Panc1 (cell line): ENCODE measurements around the gene PROZ. TPM values are rescaled to one million over a fixed set of nuclear protein-coding genes. Genes with fewer than 3 reads are reported as not detected.

ENCODE experiments used
- ATAC-seq: fragments of 200-7000 bp; cut with Tn5 transposase; 2 replicates; pipeline ENCODE4 v1.9.1; 2020; ENCODE audit warnings: mild to moderate bottlenecking, moderate library complexity
- BruUV-seq: library from RNA; stranded (reverse); fragments of 400-500 nt; replicated peaks from 2 replicates; lab custom pipeline; 2021; lab: Mats Ljungman, UMichigan
- CTCF ChIA-PET: fragments of 300-600 bp; sonication (Branson Sonifier 250); formaldehyde crosslinking; loops from one replicate; lab custom pipeline; 2022; ENCODE audit warnings: antibody characterized with exemption; lab: Charles Lee
- POLR2A ChIA-PET: fragments of 300-600 bp; sonication (Branson Sonifier 250); formaldehyde crosslinking; loops from one replicate; lab custom pipeline; 2022; ENCODE audit warnings: antibody characterized with exemption; lab: Charles Lee
- DNase-seq: peaks from one replicate; pipeline ENCODE4 v3.0.0-alpha.2; 2010; ENCODE audit warnings: low read depth, low spot score
- H3K27ac ChIP-seq: 2 replicates; pipeline ENCODE4 v1.5.1; 2011; ENCODE audit warnings: mild to moderate bottlenecking, low read length, inconsistent platforms
- H3K27me3 ChIP-seq: fragments of 200-500 bp; sonication (Bioruptor generic); 2 replicates; pipeline ENCODE4 v1.6.0; 2014; ENCODE audit warnings: low read length, inconsistent platforms; ENCODE audit not compliant: control insufficient read depth, insufficient read depth
- H3K36me3 ChIP-seq: fragments of 200-500 bp; sonication (Bioruptor generic); 2 replicates; pipeline ENCODE4 v1.5.1; 2014; ENCODE audit warnings: inconsistent platforms, mild to moderate bottlenecking, low read length, moderate library complexity; ENCODE audit not compliant: control insufficient read depth, insufficient read depth
- H3K4me1 ChIP-seq: 2 replicates; pipeline ENCODE4 v1.5.1; 2011; ENCODE audit warnings: inconsistent platforms, mild to moderate bottlenecking, low read length, moderate library complexity; ENCODE audit not compliant: control insufficient read depth, insufficient read depth
- H3K4me3 ChIP-seq, 2 experiments: 2 replicates each; pipeline ENCODE4 v1.5.1; 2011 to 2012; ENCODE audit warnings: low read depth in 2 of 2, low read length in 2 of 2, mild to moderate bottlenecking in 2 of 2, inconsistent platforms in 1 of 2, moderate library complexity in 1 of 2
- H3K9me3 ChIP-seq: fragments of 200-500 bp; sonication (Bioruptor generic); 2 replicates; pipeline ENCODE4 v1.5.1; 2014; ENCODE audit warnings: low read depth, mild to moderate bottlenecking, inconsistent platforms, low read length, moderate library complexity; ENCODE audit not compliant: control insufficient read depth, insufficient read depth
- POLR2AphosphoS5 ChIP-seq: IDR thresholded peaks from 2 replicates; pipeline ENCODE4 v1.6.1; 2012; ENCODE audit warnings: mild to moderate bottlenecking, low read depth, low read length, moderate library complexity
- SIN3A ChIP-seq: IDR thresholded peaks from 2 replicates; pipeline ENCODE4 v1.6.1; 2012; ENCODE audit warnings: low read depth, mild to moderate bottlenecking, low read length, moderate library complexity, borderline replicate concordance; ENCODE audit not compliant: insufficient read depth
- TCF7L2 ChIP-seq: IDR thresholded peaks from 2 replicates; pipeline ENCODE4 v1.6.1; 2011; ENCODE audit warnings: mild to moderate bottlenecking, low read depth, low read length, inconsistent platforms
- in situ Hi-C: cut with HindIII; loops from 2 replicates; pipeline ENCODE4 v1.10.0; 2016; ENCODE audit warnings: low sequenced_read_pairs, low pct_unique_long_range_greater_than_20kb
- intact Hi-C: fragments of 100-400 bp; cut with micrococcal nuclease; formaldehyde crosslinking; loops from one replicate; pipeline ENCODE4 v1.10.0; 2022; ENCODE audit not compliant: unreplicated experiment
- total RNA-seq: library from RNA; stranded (reverse); gene quantifications from one replicate; pipeline ENCODE4 v1.2.1, GENCODE V29; 2021; ENCODE audit not compliant: unreplicated experiment
- TF ChIP-seq, protein P1 (sequence below): fragments of 450-650 bp; IDR thresholded peaks from 2 replicates; pipeline ENCODE4 v1.5.1; 2017; ENCODE audit warnings: mild to moderate bottlenecking
- TF ChIP-seq, protein P2 (sequence below), 2 experiments: IDR thresholded peaks; 2 replicates each; pipeline ENCODE4 v1.6.1; 2011 to 2012; ENCODE audit warnings: low read depth in 2 of 2, control low read depth in 1 of 2, low read length in 1 of 2, mild to moderate bottlenecking in 1 of 2, moderate library complexity in 1 of 2; ENCODE audit not compliant: insufficient read depth in 1 of 2

The PROZ gene
- total RNA-seq, 1 experiment from 2014 or later = not detected

DNA sequence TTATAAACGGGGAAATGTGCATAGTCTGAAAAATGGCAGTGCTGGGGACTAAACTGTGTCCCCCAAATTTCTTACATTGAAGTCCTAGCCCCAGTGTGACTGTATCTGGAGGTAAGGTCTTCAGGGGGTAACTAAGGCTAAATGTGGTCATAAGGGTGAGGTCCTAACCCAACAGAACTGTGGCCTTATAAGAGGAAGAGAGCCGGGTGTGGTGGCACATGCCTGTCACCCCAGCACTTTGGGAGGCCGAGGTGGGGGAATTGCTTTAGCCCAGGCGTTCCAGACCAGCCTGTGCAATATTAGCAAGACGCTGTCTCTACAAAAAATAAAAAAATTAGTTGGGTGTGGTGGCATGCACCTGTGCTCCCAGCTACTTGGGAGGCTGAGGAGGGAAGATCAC lies 17.8 kb downstream of the PROZ start:
- TF ChIP-seq POLR2AphosphoS5 (no peak), TCF7L2 (no peak), SIN3A (no peak)
- TF ChIP-seq, protein P1, sequence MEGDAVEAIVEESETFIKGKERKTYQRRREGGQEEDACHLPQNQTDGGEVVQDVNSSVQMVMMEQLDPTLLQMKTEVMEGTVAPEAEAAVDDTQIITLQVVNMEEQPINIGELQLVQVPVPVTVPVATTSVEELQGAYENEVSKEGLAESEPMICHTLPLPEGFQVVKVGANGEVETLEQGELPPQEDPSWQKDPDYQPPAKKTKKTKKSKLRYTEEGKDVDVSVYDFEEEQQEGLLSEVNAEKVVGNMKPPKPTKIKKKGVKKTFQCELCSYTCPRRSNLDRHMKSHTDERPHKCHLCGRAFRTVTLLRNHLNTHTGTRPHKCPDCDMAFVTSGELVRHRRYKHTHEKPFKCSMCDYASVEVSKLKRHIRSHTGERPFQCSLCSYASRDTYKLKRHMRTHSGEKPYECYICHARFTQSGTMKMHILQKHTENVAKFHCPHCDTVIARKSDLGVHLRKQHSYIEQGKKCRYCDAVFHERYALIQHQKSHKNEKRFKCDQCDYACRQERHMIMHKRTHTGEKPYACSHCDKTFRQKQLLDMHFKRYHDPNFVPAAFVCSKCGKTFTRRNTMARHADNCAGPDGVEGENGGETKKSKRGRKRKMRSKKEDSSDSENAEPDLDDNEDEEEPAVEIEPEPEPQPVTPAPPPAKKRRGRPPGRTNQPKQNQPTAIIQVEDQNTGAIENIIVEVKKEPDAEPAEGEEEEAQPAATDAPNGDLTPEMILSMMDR = no peak
- TF ChIP-seq, protein P2, sequence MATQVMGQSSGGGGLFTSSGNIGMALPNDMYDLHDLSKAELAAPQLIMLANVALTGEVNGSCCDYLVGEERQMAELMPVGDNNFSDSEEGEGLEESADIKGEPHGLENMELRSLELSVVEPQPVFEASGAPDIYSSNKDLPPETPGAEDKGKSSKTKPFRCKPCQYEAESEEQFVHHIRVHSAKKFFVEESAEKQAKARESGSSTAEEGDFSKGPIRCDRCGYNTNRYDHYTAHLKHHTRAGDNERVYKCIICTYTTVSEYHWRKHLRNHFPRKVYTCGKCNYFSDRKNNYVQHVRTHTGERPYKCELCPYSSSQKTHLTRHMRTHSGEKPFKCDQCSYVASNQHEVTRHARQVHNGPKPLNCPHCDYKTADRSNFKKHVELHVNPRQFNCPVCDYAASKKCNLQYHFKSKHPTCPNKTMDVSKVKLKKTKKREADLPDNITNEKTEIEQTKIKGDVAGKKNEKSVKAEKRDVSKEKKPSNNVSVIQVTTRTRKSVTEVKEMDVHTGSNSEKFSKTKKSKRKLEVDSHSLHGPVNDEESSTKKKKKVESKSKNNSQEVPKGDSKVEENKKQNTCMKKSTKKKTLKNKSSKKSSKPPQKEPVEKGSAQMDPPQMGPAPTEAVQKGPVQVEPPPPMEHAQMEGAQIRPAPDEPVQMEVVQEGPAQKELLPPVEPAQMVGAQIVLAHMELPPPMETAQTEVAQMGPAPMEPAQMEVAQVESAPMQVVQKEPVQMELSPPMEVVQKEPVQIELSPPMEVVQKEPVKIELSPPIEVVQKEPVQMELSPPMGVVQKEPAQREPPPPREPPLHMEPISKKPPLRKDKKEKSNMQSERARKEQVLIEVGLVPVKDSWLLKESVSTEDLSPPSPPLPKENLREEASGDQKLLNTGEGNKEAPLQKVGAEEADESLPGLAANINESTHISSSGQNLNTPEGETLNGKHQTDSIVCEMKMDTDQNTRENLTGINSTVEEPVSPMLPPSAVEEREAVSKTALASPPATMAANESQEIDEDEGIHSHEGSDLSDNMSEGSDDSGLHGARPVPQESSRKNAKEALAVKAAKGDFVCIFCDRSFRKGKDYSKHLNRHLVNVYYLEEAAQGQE (IDR thresholded peaks at IDR 0.05; ENCODE audit: insufficient read depth in 1 of 2, low read depth in 2 of 2, low read length in 1 of 2) = no peak
- POLR2A ChIA-PET = no interaction called here
- Histone ChIP-seq H3K27ac (no peak overlapping the region), H3K4me1 (no peaks in the 10 kb centered on the region), H3K4me3 (no peak overlapping the region), H3K36me3 (peaks cover 7% of the 10 kb centered on the region), H3K27me3 (no peaks in the 10 kb centered on the region), H3K9me3 (no peaks in the 10 kb centered on the region)
- intact Hi-C loops (no loop called here), in situ Hi-C loops (no loop called here)
- DNase-seq (no peak), ATAC-seq (no peak)
- BruUV-seq = no TSS peak
- CTCF ChIA-PET = interaction anchor here (0.6 kb wide), 1 partner anchor 18 kb away, joined by 3 read pairs; no protein-coding TSS in a partner anchor

DNA sequence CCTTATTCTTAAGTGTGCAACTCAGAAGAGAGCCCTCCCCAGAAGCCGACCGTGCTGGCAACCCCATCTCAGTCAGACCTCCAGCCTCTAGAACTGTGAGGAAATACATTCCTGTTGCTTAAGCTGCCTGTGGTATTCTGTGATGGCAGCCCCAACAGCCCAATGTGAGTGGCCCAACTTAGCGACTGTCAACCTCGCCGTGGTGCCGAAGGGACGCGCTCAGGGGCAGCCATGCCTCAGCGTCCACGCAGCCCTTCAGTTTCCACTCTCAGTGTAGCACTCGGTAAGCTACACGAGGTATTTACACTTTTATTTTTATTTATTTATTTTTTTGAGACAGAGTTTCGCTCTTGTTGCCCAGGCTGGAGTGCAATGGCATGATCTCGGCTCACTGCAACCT lies 18.4 kb downstream of the PROZ start:
- DNase-seq (no peak), ATAC-seq (no peak)
- Histone ChIP-seq H3K9me3 (no peaks in the 10 kb centered on the region), H3K4me1 (no peaks in the 10 kb centered on the region), H3K36me3 (peaks cover 7% of the 10 kb centered on the region; the same call in 1 of the 2 replicates), H3K27me3 (no peaks in the 10 kb centered on the region), H3K4me3 (no peak overlapping the region), H3K27ac (no peak overlapping the region)
- CTCF ChIA-PET = interaction anchor here (0.6 kb wide), 1 partner anchor 53 kb away, joined by 3 read pairs; no protein-coding TSS in a partner anchor
- in situ Hi-C loops = no loop called here
- intact Hi-C loops = no loop called here
- TF ChIP-seq, protein P1 = no peak
- TF ChIP-seq POLR2AphosphoS5 (no peak), SIN3A (no peak), TCF7L2 (no peak)
- TF ChIP-seq, protein P2 (IDR thresholded peaks at IDR 0.05; ENCODE audit: insufficient read depth in 1 of 2, low read depth in 2 of 2, low read length in 1 of 2) = no peak
- POLR2A ChIA-PET = no interaction called here
- BruUV-seq = no TSS peak
